ENCODE results near the gene CELA1.
"Not testable (repeated sequence)": the region's sequence is repeated elsewhere in the genome, so short reads cannot be mapped to it uniquely, and the experiment has no call there.

CELA1 gene

GRCh38 chr12:51341251-51342007 lies 5.0 kb downstream of the CELA1 start:
- peak; percentile 67 for DNase-seq

DNA sequence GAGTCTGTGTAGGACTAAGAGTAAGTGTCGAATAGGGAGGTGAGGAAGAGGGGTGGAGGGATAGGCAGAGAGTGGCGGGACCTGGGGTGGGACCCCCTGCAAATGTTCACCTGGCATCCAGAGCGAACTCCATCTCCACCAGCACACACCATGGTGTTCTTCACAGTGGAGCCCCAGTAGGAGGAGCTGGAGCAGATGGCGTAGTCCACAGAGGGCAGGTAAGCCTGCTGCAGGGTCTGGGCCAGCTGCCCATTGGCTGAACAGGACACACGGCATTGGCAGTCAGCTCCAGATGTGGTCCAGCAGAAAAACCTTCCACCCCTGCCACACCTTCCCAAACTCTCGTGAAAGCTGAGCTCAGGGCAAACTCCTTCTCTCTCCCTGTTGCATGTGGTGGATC lies 6.7 kb downstream of the CELA1 start:
- no peak for DNase-seq

DNA sequence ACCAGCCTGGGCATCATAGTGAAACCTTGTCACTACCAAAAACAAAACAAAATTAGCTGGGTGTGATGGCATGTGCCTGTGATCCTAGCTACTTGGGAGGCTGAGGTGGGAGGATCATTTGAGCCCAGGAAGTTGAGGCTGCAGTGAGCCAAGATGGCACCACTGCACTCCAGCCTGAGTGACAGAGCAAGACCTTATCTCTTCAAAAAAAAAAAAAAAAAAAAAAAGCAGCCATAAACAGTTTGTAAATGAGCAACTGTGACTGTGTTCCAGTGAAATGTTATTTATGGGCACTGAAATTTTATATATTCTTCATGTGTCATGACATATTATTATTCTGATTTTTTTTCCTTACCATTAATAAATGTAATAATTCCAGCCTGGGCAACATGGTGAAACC lies 9.1 kb downstream of the CELA1 start:
- not testable (repeated sequence) for DNase-seq

GRCh38 chr12:51335931-51336330 lies 10.5 kb downstream of the CELA1 start:
- no peak for DNase-seq

DNA sequence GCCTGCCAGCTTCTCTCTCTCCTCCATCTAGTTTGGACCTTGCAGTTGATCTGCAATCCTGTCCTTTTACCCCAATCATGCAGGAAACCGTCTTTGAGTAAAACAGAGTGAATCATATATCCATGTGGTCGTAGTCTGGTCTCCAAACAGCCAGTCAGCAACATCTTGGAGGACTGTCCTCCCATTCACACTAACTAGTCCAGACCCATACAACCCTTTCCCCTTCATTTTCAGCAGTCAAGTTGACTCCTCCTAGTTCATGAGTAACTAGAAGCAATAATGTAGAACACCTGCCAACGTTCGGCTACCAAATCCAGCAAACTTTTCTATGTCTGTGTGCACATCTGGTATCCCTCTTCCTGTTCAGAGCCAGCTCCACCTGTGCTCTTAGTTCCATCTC lies 11.7 kb downstream of the CELA1 start:
- DNase-seq = peak; percentile 38

GRCh38 chr12:51333536-51333935 lies 12.9 kb downstream of the CELA1 start:
- DNase-seq = no peak

DNA sequence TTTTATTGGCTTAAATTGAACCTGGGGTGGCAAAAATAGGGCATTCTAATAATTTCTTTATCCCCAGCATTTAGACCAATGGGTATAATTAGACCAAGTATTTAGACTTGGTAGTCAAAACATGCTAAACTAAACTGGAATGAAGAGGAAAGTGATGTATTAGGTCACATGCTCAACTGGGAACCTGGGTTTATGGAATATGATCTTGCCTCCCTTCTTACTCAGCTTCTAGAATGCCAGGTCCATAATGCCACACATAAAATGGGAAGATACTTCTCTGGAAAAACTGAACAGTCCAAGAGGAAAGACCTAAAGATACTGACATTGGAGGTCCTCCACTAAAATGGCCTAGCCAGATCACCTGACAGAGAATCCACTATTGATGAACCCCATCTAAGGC lies 16.3 kb downstream of the CELA1 start:
- peak; percentile 13 for DNase-seq

- DNase-seq = no peak
Observed at GRCh38 chr12:51329742-51330141, 16.7 kb downstream of the CELA1 start.

DNA sequence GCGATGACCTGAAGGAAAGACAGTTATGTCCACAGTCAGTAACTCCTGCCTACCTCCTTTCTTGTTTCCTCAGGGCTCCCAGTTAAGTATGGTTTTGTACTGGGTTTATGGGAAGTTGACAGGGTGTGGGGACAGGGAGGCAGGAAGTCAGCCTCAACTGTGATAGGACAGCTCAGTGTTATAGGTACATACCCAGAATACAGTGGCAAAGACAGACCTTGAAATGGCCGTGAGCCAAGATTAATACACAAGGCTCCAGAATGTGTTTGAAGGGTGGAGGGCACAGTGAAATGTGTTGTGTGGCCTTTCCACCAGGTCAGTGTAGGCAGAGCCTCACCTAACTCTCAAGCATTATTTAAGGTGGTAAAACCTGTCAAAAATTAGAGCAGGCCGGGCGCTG lies 17.9 kb downstream of the CELA1 start:
- DNase-seq = no peak

DNA sequence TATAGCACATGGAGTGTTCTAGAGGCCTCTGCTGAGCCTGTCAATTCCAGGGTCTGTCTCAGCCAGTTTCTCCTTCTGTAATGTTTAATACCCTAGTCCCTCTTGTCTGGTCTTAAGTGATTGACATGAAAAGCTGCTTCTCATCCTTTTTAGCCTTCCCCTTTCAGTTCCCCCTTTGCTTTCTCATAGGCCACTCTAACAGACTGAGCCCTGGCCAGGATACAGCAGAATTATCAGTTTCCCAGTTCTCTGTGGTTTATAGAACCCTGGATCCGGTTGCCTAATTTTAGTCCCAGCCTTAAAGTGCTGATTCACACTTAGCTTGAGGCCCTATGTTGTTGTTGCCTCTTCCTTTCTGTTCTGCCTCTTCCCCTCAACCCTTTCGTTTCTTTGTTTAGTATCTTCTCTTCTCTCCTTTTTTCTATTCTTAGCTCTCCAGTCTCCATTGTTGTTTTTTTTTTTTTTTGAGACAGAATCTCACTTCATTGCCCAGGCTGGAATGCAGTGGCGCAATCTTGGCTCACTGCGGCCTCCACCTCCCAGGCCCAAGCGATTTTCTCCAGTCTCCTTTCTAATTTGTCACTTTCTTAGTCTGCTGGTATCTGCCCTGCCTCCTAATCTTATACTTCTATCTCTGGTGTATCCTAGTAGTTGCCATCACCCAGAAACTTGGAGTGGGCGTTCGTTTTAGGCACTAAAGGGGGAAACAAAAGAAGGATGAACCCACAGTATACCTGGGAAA lies 19.6 kb downstream of the CELA1 start:
- peak; percentile 74 for DNase-seq

DNA sequence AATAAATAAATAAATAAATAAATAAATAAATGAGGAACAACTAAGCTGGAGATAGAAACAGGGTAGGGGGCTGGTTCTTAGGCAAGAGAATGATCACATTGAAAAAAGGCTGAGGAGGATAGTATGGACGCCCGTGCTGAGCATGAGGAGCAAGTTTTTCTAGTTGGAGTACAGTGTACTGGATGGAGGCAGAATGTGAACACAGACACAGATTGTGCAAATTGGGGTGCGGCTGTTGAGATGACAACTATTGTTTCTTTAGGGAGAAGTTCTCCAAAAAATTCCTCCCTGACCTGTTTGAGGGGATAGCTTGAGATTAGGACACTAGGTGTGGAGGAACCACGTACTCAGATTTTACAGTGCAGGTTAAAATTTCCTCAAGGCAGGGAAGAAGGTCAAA lies 21.5 kb downstream of the CELA1 start:
- no peak for DNase-seq

DNA sequence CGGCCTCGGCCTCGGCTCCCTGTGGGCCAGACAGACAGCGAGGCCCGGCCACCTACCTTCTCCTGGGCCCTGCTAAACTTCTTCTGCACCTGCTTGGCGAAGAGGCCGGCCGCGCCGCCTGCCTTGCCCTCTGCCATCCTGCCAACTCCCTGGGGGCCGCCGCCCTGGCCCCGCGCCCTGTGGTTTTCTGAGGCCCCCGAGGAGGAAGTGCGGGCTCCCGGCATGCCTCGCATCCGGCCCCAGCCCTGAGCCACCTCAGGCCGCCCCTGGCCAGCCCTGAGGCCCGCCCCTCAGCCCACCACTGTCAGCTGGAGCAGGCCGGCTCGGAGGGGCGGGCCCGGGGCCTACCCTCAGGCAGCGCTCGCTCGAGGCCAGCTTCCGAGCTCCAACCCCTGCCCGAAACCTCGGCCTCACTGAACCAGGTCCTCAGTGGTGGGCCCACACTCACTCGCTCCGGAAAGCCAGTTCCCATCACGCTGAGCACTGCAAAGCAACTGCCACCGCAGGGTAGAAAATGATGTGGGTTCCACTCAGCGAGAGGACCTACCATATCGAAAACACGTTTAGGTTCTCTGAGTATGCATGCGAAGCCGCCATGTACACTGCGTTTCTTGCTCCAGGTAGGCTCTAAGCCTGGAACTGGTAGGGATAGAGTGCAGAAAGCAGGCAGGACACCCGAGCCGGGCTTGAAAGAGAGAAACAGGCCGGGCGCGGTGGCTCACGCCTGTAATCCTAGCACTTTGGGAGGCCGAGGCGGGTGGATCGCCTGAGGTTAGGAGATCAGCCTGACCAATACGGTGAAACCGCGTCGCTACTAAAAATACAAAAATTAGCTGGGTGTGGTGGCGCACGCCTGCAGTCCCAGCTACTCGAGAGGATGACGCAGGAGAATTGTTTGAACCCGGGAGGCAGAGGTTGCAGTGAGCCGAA lies 22.2 kb downstream of the CELA1 start, which contains the start of gene BIN2:
BIN2 (minus strand) TSS at position 209 of the 930 bp plus-strand sequence; CDS start at position 137, 72 bp downstream.
- DNase-seq = no peak

GRCh38 chr12:51323317-51323960 lies 23.0 kb downstream of the CELA1 start:
- DNase-seq = no peak

GRCh38 chr12:51322452-51322851 lies 24.0 kb downstream of the CELA1 start:
- DNase-seq = no peak

DNA sequence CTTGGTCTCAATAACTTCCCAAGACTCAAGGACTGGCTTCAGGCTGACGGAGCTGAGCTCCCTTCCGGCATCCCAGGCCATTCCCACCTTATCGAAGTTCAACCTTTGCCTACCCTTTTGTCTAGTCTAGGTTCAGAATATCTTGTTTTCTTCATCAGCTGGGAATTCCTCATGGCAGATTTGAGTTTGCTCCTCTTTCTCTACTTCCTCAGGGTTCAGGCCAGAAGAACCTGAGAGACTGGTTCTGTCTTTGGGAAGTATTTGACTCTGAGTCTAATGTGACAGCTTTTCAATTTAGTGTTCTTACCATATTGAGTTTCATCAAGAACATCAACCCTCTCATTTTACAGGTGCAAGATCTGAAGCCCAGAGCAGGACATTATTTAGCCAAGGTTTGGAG lies 24.6 kb downstream of the CELA1 start:
- DNase-seq = no peak

GRCh38 chr12:51320695-51321320 lies 25.7 kb downstream of the CELA1 start:
- peak; percentile 63 for DNase-seq

GRCh38 chr12:51320311-51320694 lies 26.2 kb downstream of the CELA1 start:
- no peak for DNase-seq

- no peak for DNase-seq
Observed at GRCh38 chr12:51318846-51319599, 27.5 kb downstream of the CELA1 start.

GRCh38 chr12:51318057-51318806 lies 28.2 kb downstream of the CELA1 start:
- DNase-seq = not testable (repeated sequence)

- no peak for DNase-seq
Observed at GRCh38 chr12:51311389-51311788, 35.1 kb downstream of the CELA1 start.

Measured in fibroblast of skin of right biceps (primary cell).